Loucy (cell line): ENCODE data around the gene SCAMP1.

Source experiments
- EZH2phosphoT487 ChIP-seq: fragments of 200-600 bp; IDR thresholded peaks from 2 replicates; pipeline ENCODE4 v1.6.1; 2018; ENCODE audit warnings: antibody characterized with exemption, mild to moderate bottlenecking, moderate library complexity, borderline replicate concordance
- TF ChIP-seq, protein P1 (sequence below): fragments of 200-600 bp; sonication (generic); conservative IDR thresholded peaks from 2 replicates; pipeline ENCODE4 v1.5.1; 2014; ENCODE audit warnings: mild to moderate bottlenecking, antibody characterized with exemption, low read length

- TF ChIP-seq, protein P1, sequence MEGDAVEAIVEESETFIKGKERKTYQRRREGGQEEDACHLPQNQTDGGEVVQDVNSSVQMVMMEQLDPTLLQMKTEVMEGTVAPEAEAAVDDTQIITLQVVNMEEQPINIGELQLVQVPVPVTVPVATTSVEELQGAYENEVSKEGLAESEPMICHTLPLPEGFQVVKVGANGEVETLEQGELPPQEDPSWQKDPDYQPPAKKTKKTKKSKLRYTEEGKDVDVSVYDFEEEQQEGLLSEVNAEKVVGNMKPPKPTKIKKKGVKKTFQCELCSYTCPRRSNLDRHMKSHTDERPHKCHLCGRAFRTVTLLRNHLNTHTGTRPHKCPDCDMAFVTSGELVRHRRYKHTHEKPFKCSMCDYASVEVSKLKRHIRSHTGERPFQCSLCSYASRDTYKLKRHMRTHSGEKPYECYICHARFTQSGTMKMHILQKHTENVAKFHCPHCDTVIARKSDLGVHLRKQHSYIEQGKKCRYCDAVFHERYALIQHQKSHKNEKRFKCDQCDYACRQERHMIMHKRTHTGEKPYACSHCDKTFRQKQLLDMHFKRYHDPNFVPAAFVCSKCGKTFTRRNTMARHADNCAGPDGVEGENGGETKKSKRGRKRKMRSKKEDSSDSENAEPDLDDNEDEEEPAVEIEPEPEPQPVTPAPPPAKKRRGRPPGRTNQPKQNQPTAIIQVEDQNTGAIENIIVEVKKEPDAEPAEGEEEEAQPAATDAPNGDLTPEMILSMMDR = no peak
- TF ChIP-seq EZH2phosphoT487 = no peak
These were observed 161.0 kb downstream of the SCAMP1 start for GRCh38 chr5:78521455-78521854.
